GM12801 (cell line): ENCODE data around the gene GSTM2.

Experiments
- TF ChIP-seq, protein P1 (sequence below): IDR thresholded peaks from one replicate; pipeline ENCODE4 v1.5.1; 2011; ENCODE audit warnings: control low read depth; ENCODE audit not compliant: insufficient read length; ENCODE audit errors: extremely low read depth

The GSTM2 gene

DNA sequence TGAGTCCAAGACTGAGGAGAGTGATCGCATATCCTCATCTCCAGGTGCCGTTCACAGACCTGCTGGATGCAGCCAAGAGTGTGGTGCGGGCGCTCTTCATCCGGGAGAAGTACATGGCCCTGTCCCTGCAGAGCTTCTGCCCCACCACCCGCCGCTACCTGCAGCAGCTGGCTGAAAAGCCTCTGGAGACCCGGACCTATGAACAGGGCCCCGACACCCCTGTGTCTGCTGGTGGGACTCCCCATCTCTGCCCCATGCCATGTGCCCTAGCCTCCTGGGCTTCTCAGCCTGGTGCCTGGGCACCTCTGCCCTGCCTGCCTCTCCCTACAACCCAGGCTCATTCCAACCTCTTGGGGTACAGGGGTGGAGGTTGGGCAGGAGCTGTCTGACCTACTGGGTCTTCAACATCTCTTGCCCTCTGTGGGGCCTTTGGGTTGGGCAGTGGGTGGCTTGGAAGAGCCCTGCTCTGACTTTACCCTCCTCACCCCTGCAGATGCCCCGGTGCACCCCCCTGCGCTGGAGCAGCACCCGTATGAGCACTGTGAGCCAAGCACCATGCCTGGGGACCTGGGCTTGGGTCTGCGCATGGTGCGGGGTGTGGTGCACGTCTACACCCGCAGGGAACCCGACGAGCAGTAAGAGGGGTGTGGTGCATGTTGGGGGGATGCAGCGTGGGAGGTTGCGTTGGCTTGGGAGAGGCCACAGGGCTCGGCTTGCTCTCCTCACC, 41.0 kb upstream of the GSTM2 start:
- TF ChIP-seq, protein P1, sequence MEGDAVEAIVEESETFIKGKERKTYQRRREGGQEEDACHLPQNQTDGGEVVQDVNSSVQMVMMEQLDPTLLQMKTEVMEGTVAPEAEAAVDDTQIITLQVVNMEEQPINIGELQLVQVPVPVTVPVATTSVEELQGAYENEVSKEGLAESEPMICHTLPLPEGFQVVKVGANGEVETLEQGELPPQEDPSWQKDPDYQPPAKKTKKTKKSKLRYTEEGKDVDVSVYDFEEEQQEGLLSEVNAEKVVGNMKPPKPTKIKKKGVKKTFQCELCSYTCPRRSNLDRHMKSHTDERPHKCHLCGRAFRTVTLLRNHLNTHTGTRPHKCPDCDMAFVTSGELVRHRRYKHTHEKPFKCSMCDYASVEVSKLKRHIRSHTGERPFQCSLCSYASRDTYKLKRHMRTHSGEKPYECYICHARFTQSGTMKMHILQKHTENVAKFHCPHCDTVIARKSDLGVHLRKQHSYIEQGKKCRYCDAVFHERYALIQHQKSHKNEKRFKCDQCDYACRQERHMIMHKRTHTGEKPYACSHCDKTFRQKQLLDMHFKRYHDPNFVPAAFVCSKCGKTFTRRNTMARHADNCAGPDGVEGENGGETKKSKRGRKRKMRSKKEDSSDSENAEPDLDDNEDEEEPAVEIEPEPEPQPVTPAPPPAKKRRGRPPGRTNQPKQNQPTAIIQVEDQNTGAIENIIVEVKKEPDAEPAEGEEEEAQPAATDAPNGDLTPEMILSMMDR = no peak

DNA sequence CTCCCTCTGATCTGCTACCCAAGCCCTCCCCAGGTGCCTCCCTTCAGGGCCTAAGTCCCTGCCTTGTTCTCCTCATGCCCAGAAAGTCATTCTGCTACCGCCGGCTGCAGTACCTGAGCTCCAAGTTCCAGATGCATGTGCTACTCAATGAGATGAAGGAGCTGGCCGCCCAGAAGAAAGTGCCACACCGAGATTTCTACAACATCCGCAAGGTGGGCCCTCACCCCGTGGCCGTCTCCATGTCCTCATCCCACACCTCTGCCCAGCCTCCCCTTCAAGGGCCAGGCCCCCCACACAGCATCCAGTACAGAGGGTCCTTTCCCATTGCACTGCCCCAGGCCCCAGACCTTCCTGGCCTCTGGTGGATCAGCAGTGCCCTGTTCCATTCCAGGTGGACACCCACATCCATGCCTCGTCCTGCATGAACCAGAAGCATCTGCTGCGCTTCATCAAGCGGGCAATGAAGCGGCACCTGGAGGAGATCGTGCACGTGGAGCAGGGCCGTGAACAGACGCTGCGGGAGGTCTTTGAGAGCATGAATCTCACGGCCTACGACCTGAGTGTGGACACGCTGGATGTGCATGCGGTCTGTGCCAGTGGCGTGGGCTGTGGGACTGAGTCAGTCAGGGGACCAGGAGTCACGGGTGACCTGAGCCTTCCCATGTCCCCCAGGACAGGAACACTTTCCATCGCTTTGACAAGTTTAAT, 40.0 kb upstream of the GSTM2 start:
- TF ChIP-seq, protein P1 = no peak

DNA sequence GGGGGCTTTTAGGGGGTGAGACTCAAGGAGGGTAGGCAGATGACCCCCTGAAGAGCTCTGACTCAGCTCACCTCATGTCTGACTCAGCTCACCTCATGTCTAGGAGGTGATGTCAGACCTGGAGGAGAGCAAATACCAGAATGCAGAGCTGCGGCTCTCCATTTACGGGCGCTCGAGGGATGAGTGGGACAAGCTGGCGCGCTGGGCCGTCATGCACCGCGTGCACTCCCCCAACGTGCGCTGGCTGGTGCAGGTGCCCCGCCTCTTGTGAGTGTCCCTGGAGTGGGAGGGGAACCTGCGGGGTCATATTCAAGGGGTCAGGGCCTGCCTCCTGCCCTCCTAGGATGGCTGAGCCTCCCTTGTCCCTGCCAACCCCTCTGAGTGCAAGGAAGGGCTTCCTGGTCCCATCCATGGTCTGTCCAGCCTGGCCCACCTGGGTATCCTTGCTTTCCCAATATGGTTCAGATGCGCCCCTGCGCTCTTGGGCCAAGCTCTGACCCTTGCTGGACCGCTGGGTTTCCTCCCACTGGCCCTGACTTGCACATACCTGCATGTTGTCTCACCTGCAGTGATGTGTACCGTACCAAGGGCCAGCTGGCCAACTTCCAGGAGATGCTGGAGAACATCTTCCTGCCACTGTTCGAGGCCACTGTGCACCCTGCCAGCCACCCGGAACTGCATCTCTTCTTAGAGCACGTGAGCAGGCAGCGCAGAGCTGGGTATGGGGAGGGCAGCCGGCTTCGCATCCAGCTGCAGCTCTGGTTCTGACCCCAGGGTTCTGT, 39.1 kb upstream of the GSTM2 start:
- TF ChIP-seq, protein P1 = no peak

DNA sequence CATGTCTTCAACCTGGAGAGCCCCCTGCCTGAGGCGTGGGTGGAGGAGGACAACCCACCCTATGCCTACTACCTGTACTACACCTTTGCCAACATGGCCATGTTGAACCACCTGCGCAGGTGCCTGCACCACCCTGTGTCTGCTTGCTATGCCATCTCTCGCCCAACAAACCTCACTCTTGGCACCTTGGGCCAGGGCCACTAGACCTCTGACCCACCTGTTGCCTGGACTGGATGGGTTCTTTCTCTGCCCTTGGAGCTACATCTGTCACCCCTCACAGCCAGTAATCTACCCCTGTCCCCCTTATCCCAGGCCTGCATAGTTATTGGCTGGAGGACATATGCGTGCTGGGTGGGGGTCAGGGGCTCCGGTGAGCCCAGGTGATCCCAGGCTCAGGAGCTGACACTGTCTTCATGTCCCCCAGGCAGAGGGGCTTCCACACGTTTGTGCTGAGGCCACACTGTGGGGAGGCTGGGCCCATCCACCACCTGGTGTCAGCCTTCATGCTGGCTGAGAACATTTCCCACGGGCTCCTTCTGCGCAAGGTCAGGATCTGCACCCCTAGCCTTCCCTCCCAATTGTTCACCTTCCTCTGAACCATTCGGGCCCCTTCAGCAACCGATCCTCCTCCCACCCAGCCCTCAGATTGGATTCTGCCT, 38.4 kb upstream of the GSTM2 start:
- TF ChIP-seq, protein P1 = no peak

DNA sequence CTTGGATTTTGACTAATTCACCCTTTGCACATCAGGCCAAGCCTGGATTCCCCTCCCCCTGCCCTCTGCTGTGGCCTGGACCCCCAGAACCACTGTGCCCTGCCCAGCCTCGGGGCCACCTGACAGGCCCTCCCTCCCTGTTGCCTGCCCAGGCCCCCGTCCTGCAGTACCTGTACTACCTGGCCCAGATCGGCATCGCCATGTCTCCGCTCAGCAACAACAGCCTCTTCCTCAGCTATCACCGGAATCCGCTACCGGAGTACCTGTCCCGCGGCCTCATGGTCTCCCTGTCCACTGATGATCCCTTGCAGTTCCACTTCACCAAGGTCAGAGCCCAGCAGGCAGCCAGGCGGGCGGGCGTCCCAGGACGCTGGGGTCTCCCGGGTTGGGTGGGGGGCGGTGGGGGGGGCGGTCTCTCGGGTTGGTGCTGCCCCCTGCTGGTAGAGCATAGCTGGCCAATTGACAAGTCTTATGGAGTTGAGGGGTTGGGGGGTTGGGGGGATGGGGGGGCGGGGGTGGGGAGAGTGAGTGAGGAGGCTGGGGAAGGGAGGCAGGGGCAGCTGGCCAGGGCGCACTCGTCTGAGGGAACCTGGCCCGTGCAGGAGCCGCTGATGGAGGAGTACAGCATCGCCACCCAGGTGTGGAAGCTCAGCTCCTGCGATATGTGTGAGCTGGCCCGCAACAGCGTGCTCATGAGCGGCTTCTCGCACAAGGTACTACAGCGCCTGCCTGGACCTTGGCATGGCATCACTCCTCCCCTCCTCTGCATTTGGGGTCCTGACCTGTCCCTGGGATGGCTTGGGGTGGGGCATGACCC, 37.6 kb upstream of the GSTM2 start:
- TF ChIP-seq, protein P1 = no peak

DNA sequence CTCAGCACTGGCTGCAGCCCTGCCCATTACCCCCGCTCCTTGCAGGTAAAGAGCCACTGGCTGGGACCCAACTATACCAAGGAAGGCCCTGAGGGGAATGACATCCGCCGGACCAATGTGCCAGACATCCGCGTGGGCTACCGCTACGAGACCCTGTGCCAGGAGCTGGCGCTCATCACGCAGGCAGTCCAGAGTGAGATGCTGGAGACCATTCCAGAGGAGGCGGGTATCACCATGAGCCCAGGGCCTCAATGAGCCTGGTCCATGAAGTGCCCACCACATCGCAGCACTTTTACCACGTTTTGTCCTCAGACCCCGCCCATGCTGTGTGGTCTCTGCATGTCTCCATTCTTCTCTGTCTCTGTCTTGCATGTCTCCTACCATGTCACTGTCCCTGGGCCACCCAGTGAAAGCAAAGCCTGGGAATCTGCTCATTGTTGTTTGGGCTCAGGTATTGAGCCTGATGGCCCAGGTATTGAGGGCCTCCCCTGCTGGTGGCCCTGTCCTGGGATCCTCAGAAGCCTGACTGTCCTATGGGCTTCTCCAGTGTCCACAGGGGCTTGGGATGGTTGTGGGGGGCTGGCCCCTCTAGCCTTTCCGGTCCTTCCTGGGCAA, 36.9 kb upstream of the GSTM2 start:
- TF ChIP-seq, protein P1 = no peak
